Gastroesophageal sphincter (tissue), 4 donors: ENCODE measurements around the gene LPP. TPM values are rescaled to one million over a fixed set of nuclear protein-coding genes. Genes with fewer than 3 reads are reported as not detected.

ENCODE experiments used
- ATAC-seq: fragments of 150-250 bp; one replicate; pipeline ENCODE4 v1.9.1; 2016; ENCODE audit warnings: mild to moderate bottlenecking, moderate library complexity
- H3K27ac ChIP-seq, 4 donors: fragments of 200-600 bp; sonication (generic) in 3 of 4; 1 replicate in 3 of 4; 2 replicates in 1 of 4; pipeline ENCODE4 v1.5.1; 2016 to 2019
- H3K27me3 ChIP-seq: fragments of 200-600 bp; sonication (generic); one replicate; pipeline ENCODE4 v1.5.1; 2019
- H3K36me3 ChIP-seq, 2 donors: fragments of 200-600 bp; sonication (generic); one replicate each; pipeline ENCODE4 v1.5.1; 2019; ENCODE audit warnings: control low read depth in 1 of 2
- H3K4me1 ChIP-seq, 3 donors: fragments of 200-600 bp; sonication (generic); 1 replicate in 2 of 3; 2 replicates in 1 of 3; pipeline ENCODE4 v1.5.1; 2016 to 2019; ENCODE audit warnings: control low read depth in 2 of 3
- H3K4me3 ChIP-seq, 2 donors: fragments of 200-600 bp; sonication (generic); one replicate each; pipeline ENCODE4 v1.5.1; 2019; ENCODE audit warnings: mild to moderate bottlenecking in 1 of 2, moderate library complexity in 1 of 2
- H3K9me3 ChIP-seq, 3 donors: fragments of 200-600 bp; sonication (generic); one replicate each; pipeline ENCODE4 v1.5.1; 2017 to 2019; ENCODE audit warnings: control low read depth in 2 of 3
- CTCF ChIP-seq, 4 experiments: fragments of 200-600 bp in 2 of 4; fragments of 450-650 bp in 2 of 4; sonication (generic) in 1 of 4; IDR thresholded peaks; one replicate each; pipeline ENCODE4 v1.5.1; 2017 to 2019; ENCODE audit warnings: antibody characterized with exemption in 4 of 4, mild to moderate bottlenecking in 2 of 4, moderate library complexity in 2 of 4
- EP300 ChIP-seq: sonication (generic); formaldehyde crosslinking; IDR thresholded peaks from one replicate; pipeline ENCODE4 v1.6.1; 2017; ENCODE audit warnings: antibody characterized with exemption, mild to moderate bottlenecking
- POLR2A ChIP-seq, 2 donors: fragments of 450-650 bp; IDR thresholded peaks; one replicate each; pipeline ENCODE4 v1.6.1; 2017; ENCODE audit warnings: antibody characterized with exemption in 2 of 2, mild to moderate bottlenecking in 2 of 2, moderate library complexity in 1 of 2
- POLR2AphosphoS5 ChIP-seq: sonication (generic); formaldehyde crosslinking; IDR thresholded peaks from one replicate; pipeline ENCODE4 v1.6.1; 2017; ENCODE audit warnings: antibody characterized with exemption
- WGBS, 2 donors: methylation state at CpG; one replicate each; pipeline ENCODE4 v1.1.5; 2018; ENCODE audit warnings: low coverage in 1 of 2; 5-methylcytosine and 5-hydroxymethylcytosine counted together
- total RNA-seq, 4 donors: library from RNA; depleted of rRNA; stranded (reverse); fragments of >200 nt; gene quantifications; one replicate each; pipeline ENCODE4 v1.1.0, GENCODE V29; 2016

The LPP gene
- total RNA-seq, 4 donors from 2014 or later: 1,243 to 2,297 (median 2,164) TPM

- H3K36me3 ChIP-seq: no peaks in the 10 kb centered on the region
- H3K27ac ChIP-seq: peak overlapping the region in 1 of 4 donors; percentile 6
- TF ChIP-seq POLR2AphosphoS5 (peak; percentile 3), POLR2A (IDR thresholded peaks at IDR 0.05) (no peak), EP300 (no peak), CTCF (IDR thresholded peaks at IDR 0.05) (no peak)
- 89% methylated on average over 1 of the region's 1 CpG; no CpG with 5 or more reads in 1 of the 2 donors for WGBS, 2 donors
- H3K9me3 ChIP-seq: no peaks in the 10 kb centered on the region
- H3K27me3 ChIP-seq: no peaks in the 10 kb centered on the region
- no peak for ATAC-seq
- H3K4me3 ChIP-seq: no peak overlapping the region
- H3K4me1 ChIP-seq: peaks cover 6 to 69% (median 9%) of the 10 kb centered on the region in 3 donors
Measured at GRCh38 chr3:188719545-188719944, 565.6 kb downstream of the LPP start.

- no peak for TF ChIP-seq POLR2AphosphoS5
- no peak for TF ChIP-seq EP300
- no peak for TF ChIP-seq POLR2A (IDR thresholded peaks at IDR 0.05)
- TF ChIP-seq CTCF (IDR thresholded peaks at IDR 0.05): no peak
- H3K9me3 ChIP-seq: no peaks in the 10 kb centered on the region
- no peak for ATAC-seq
- peaks cover 6 to 65% (median 7%) of the 10 kb centered on the region in 3 donors for H3K4me1 ChIP-seq
- no peak overlapping the region for H3K4me3 ChIP-seq
- no peaks in the 10 kb centered on the region for H3K27me3 ChIP-seq
- no peaks in the 10 kb centered on the region for H3K36me3 ChIP-seq
- WGBS, 2 donors: 40 to 66% methylated on average over 2 to 3 of the region's 3 CpGs
- peak overlapping the region in 1 of 4 donors; percentile 6 for H3K27ac ChIP-seq
Measured at GRCh38 chr3:188720215-188720614, 566.3 kb downstream of the LPP start.

- Histone ChIP-seq H3K36me3 (no peaks in the 10 kb centered on the region), H3K4me3 (no peak overlapping the region), H3K27ac (no peak overlapping the region), H3K4me1 (peaks cover 4 to 60% (median 5%) of the 10 kb centered on the region in 3 donors), H3K27me3 (no peaks in the 10 kb centered on the region), H3K9me3 (no peaks in the 10 kb centered on the region)
- TF ChIP-seq POLR2A (IDR thresholded peaks at IDR 0.05) (no peak), POLR2AphosphoS5 (no peak), CTCF (IDR thresholded peaks at IDR 0.05) (no peak), EP300 (no peak)
- peak; percentile 48 for ATAC-seq
Measured at GRCh38 chr3:188720636-188721035, 566.7 kb downstream of the LPP start.

GRCh38 chr3:188721312-188721711, 567.4 kb downstream of the LPP start:
- Histone ChIP-seq H3K9me3 (no peaks in the 10 kb centered on the region), H3K4me3 (no peak overlapping the region), H3K4me1 (peaks cover 0 to 54% (median 3%) of the 10 kb centered on the region in 3 donors), H3K27ac (no peak overlapping the region), H3K27me3 (no peaks in the 10 kb centered on the region), H3K36me3 (no peaks in the 10 kb centered on the region)
- WGBS, 2 donors: 86 to 98% methylated on average over 4 of the region's 4 CpGs
- TF ChIP-seq POLR2A (IDR thresholded peaks at IDR 0.05): no peak
- TF ChIP-seq POLR2AphosphoS5: no peak
- no peak for TF ChIP-seq CTCF (IDR thresholded peaks at IDR 0.05)
- TF ChIP-seq EP300: no peak
- ATAC-seq: no peak

GRCh38 chr3:188721990-188722389, 568.0 kb downstream of the LPP start:
- ATAC-seq: no peak
- H3K36me3 ChIP-seq: no peaks in the 10 kb centered on the region
- 69 to 87% methylated on average over 3 of the region's 3 CpGs for WGBS, 2 donors
- TF ChIP-seq POLR2AphosphoS5: no peak
- no peak for TF ChIP-seq POLR2A (IDR thresholded peaks at IDR 0.05)
- TF ChIP-seq CTCF (IDR thresholded peaks at IDR 0.05): no peak
- TF ChIP-seq EP300: no peak
- no peaks in the 10 kb centered on the region for H3K27me3 ChIP-seq
- no peaks in the 10 kb centered on the region for H3K9me3 ChIP-seq
- H3K27ac ChIP-seq: no peak overlapping the region
- H3K4me3 ChIP-seq: no peak overlapping the region
- H3K4me1 ChIP-seq: peaks cover 0 to 56% (median 3%) of the 10 kb centered on the region in 3 donors
